B cell (primary cell): ENCODE results near the gene TFDP1. TPM values are rescaled to one million over a fixed set of nuclear protein-coding genes. Genes with fewer than 3 reads are reported as not detected.

Experiments used
- ATAC-seq: fragments of 200-7000 bp; cut with Tn5 transposase; one replicate; pipeline ENCODE4 v1.10.0; 2021; ENCODE audit warnings: low read depth, mild to moderate bottlenecking, moderate number of reproducible peaks, moderate library complexity
- CTCF ChIA-PET: fragments of 350-600 bp; sonication (Branson Sonifier 250); formaldehyde crosslinking; loops from one replicate; lab custom pipeline; 2021; ENCODE audit warnings: antibody characterized with exemption, inconsistent platforms; lab: Charles Lee
- POLR2A ChIA-PET: fragments of 350-600 bp; sonication (Branson Sonifier 250); formaldehyde crosslinking; loops from one replicate; lab custom pipeline; 2021; ENCODE audit warnings: antibody characterized with exemption; lab: Charles Lee
- DNase-seq: peaks from one replicate; pipeline ENCODE4 v3.0.0; 2013
- H2AFZ ChIP-seq: 2 replicates; pipeline ENCODE4 v1.6.1; 2012; ENCODE audit warnings: mild to moderate bottlenecking, low read depth, low read length; ENCODE audit not compliant: insufficient read depth, poor library complexity, severe bottlenecking
- H3K27ac ChIP-seq, 2 donors: 1 replicate in 1 of 2; 2 replicates in 1 of 2; pipeline ENCODE4 v1.5.1; 2012 to 2013; ENCODE audit warnings: low read length in 2 of 2, mild to moderate bottlenecking in 2 of 2, moderate library complexity in 1 of 2
- H3K27me3 ChIP-seq, 4 experiments: fragments of 200-600 bp in 1 of 4; sonication (generic) in 1 of 4; replicated peaks in 1 of 4; 1 replicate in 2 of 4; 2 replicates in 2 of 4; pipeline versions ENCODE4 v1.6.1 to v1.7.0; 2013 to 2016; ENCODE audit warnings: low read length in 3 of 4, mild to moderate bottlenecking in 2 of 4, mixed read lengths in 1 of 4, moderate library complexity in 1 of 4; ENCODE audit not compliant: insufficient read depth in 4 of 4, control insufficient read depth in 3 of 4; ENCODE audit errors: control extremely low read depth in 1 of 4
- H3K36me3 ChIP-seq, 2 experiments: replicated peaks in 1 of 2; 1 replicate in 1 of 2; 2 replicates in 1 of 2; pipeline versions ENCODE4 v1.6.1 to v1.7.1; 2013; ENCODE audit warnings: low read length in 1 of 2; ENCODE audit not compliant: insufficient read depth in 2 of 2, control insufficient read depth in 1 of 2; ENCODE audit errors: control extremely low read depth in 1 of 2, extremely low read depth in 1 of 2
- H3K4me1 ChIP-seq, 2 donors: fragments of 200-600 bp in 1 of 2; sonication (generic) in 1 of 2; 1 replicate in 1 of 2; 2 replicates in 1 of 2; pipeline versions ENCODE4 v1.5.1 to v1.6.1; 2013 to 2017; ENCODE audit warnings: low read length in 2 of 2; ENCODE audit not compliant: control insufficient read depth in 2 of 2, insufficient read depth in 2 of 2
- H3K4me2 ChIP-seq: replicated peaks from 2 replicates; pipeline ENCODE3; 2012; ENCODE audit warnings: mild to moderate bottlenecking, low read depth, low read length; ENCODE audit not compliant: poor library complexity, severe bottlenecking
- H3K4me3 ChIP-seq, 5 experiments: fragments of 200-600 bp in 1 of 5; sonication (generic) in 1 of 5; 1 replicate in 3 of 5; 2 replicates in 2 of 5; pipeline versions ENCODE4 v1.5.1 to v1.7.0; 2011 to 2016; ENCODE audit warnings: low read length in 4 of 5, mild to moderate bottlenecking in 4 of 5, low read depth in 2 of 5, control low read depth in 1 of 5, moderate library complexity in 1 of 5; ENCODE audit not compliant: insufficient read depth in 1 of 5; ENCODE audit errors: control extremely low read depth in 1 of 5, extremely low read depth in 1 of 5
- H3K79me2 ChIP-seq: fragments of 200-600 bp; sonication (generic); one replicate; pipeline ENCODE4 v1.6.0; 2016; ENCODE audit warnings: low read length; ENCODE audit not compliant: control insufficient read depth, insufficient read depth
- H3K9ac ChIP-seq: fragments of 200-600 bp; sonication (generic); 2 replicates; pipeline ENCODE4 v1.6.1; 2017; ENCODE audit warnings: mild to moderate bottlenecking, low read length, moderate library complexity
- H3K9me3 ChIP-seq, 3 donors: one replicate each; pipeline versions ENCODE4 v1.6.1 to v1.7.1; 2013; ENCODE audit warnings: low read length in 2 of 3; ENCODE audit not compliant: control insufficient read depth in 2 of 3, insufficient read depth in 1 of 3; ENCODE audit errors: control extremely low read depth in 1 of 3
- H4K20me1 ChIP-seq: 2 replicates; pipeline ENCODE4 v1.6.0; 2012; ENCODE audit warnings: mild to moderate bottlenecking, low read length; ENCODE audit not compliant: insufficient read depth, control insufficient read depth, poor library complexity, severe bottlenecking
- H3K27ac Mint-ChIP-seq: one replicate; pipeline ENCODE4 v1.8.0; 2021; ENCODE audit warnings: mixed read lengths
- H3K27me3 Mint-ChIP-seq: one replicate; pipeline ENCODE4 v1.8.0; 2021; ENCODE audit warnings: mixed read lengths
- H3K4me1 Mint-ChIP-seq: one replicate; pipeline ENCODE4 v1.8.0; 2021; ENCODE audit warnings: mixed read lengths
- H3K4me3 Mint-ChIP-seq: one replicate; pipeline ENCODE4 v1.8.0; 2021; ENCODE audit warnings: mixed read lengths
- H3K9me3 Mint-ChIP-seq: one replicate; pipeline ENCODE4 v1.8.0; 2022; ENCODE audit warnings: mixed read lengths; ENCODE audit not compliant: insufficient read depth
- CTCF ChIP-seq: fragments of 200-600 bp; IDR thresholded peaks from one replicate; pipeline ENCODE4 v1.8.0; 2022; ENCODE audit warnings: antibody characterized with exemption, mild to moderate bottlenecking
- EZH2 ChIP-seq: IDR thresholded peaks from 2 replicates; pipeline ENCODE4 v1.6.1; 2012; ENCODE audit warnings: borderline replicate concordance, low read depth, mild to moderate bottlenecking, moderate library complexity, low read length; ENCODE audit not compliant: insufficient read depth, poor library complexity, severe bottlenecking
- WGBS: methylation state at CpG from one replicate; pipeline ENCODE4 v1.1.5; 2013; ENCODE audit warnings: missing lambda C conversion rate; ENCODE audit not compliant: insufficient coverage; 5-methylcytosine and 5-hydroxymethylcytosine counted together
- intact Hi-C: fragments of 100-400 bp; cut with micrococcal nuclease; formaldehyde crosslinking; loops from one replicate; pipeline ENCODE4 v1.10.0; 2022
- polyA plus RNA-seq: library from polyadenylated mRNA; depleted of rRNA; stranded (reverse); fragments of >200 nt; gene quantifications from 2 replicates; pipeline ENCODE4 v1.2.3, GENCODE V29; 2012
- total RNA-seq, 2 donors: library from RNA; stranded (reverse); fragments of 120-200 nt in 1 of 2; gene quantifications; 1 replicate in 1 of 2; 2 replicates in 1 of 2; pipeline versions ENCODE4 v1.2.3 to v1.2.4, GENCODE V29; 2013 to 2022

The TFDP1 gene
- total and polyA plus RNA-seq, 2 donors (not counting 1 experiment from before 2014, with no cell fraction given): 19.1 to 31.1 TPM

- H3K27ac ChIP-seq: no peak overlapping the region
- ChIA-PET POLR2A (no interaction called here), CTCF (no interaction called here)
- H3K4me3 ChIP-seq: no peak overlapping the region
- 94% methylated on average over 10 of the region's 10 CpGs for WGBS
- peaks cover 0 to 19% (median 0%) of the 10 kb centered on the region in 3 donors for H3K9me3 ChIP-seq
- no peak overlapping the region for H3K4me2 ChIP-seq
- no peak overlapping the region for H3K9ac ChIP-seq
- ATAC-seq (no peak), DNase-seq (no peak)
- H3K27me3 ChIP-seq: no peaks in the 10 kb centered on the region
- H3K79me2 ChIP-seq: peaks cover 27% of the 10 kb centered on the region
- intact Hi-C loops: no loop called here
- no peaks in the 10 kb centered on the region for H3K4me1 ChIP-seq
- H3K36me3 ChIP-seq: peaks cover 3 to 26% of the 10 kb centered on the region in 2 experiments
- H3K9me3 Mint-ChIP-seq: no peaks in the 10 kb centered on the region
- no peak for TF ChIP-seq EZH2
- no peak for TF ChIP-seq CTCF
- peaks cover 6% of the 10 kb centered on the region for H4K20me1 ChIP-seq
- H3K27me3 Mint-ChIP-seq: no peaks in the 10 kb centered on the region
- H2AFZ ChIP-seq: no peak overlapping the region
- no peak overlapping the region for H3K27ac Mint-ChIP-seq
- H3K4me3 Mint-ChIP-seq: no peak overlapping the region
- H3K4me1 Mint-ChIP-seq: no peaks in the 10 kb centered on the region
Measured at GRCh38 chr13:113540523-113540922, 44.0 kb upstream of the TFDP1 start.

GRCh38 chr13:113542751-113543424 is 41.7 kb upstream of the TFDP1 start:
- Histone ChIP-seq H3K27me3 (no peaks in the 10 kb centered on the region), H3K79me2 (peaks cover 50% of the 10 kb centered on the region), H4K20me1 (peaks cover 23% of the 10 kb centered on the region), H3K9ac (no peak overlapping the region), H2AFZ (no peak overlapping the region), H3K4me1 (no peaks in the 10 kb centered on the region), H3K4me3 (no peak overlapping the region), H3K36me3 (peaks cover 3 to 26% of the 10 kb centered on the region in 2 experiments), H3K4me2 (no peak overlapping the region), H3K27ac (no peak overlapping the region), H3K9me3 (peaks cover 0 to 16% (median 0%) of the 10 kb centered on the region in 3 donors)
- WGBS: 91% methylated on average over 6 of the region's 21 CpGs
- no peak overlapping the region for H3K4me3 Mint-ChIP-seq
- H3K27me3 Mint-ChIP-seq: no peaks in the 10 kb centered on the region
- no peak overlapping the region for H3K27ac Mint-ChIP-seq
- no peak for ATAC-seq
- intact Hi-C loops: no loop called here
- ChIA-PET POLR2A (no interaction called here), CTCF (no interaction called here)
- no peaks in the 10 kb centered on the region for H3K4me1 Mint-ChIP-seq
- no peaks in the 10 kb centered on the region for H3K9me3 Mint-ChIP-seq
- TF ChIP-seq EZH2 (no peak), CTCF (no peak)
- no peak for DNase-seq
